Peyer's patch (tissue), 4 donors: ENCODE measurements around the gene L3MBTL3.

Source experiments
- POLR2A ChIP-seq, 2 donors: fragments of 450-650 bp; IDR thresholded peaks; one replicate each; pipeline ENCODE4 v1.5.1; 2017; ENCODE audit warnings: antibody characterized with exemption in 2 of 2, mild to moderate bottlenecking in 2 of 2, moderate library complexity in 2 of 2
- TF ChIP-seq, protein P1 (sequence below), 6 experiments: fragments of 450-650 bp in 4 of 6; fragments of 200-600 bp in 2 of 6; sonication (generic) in 1 of 6; IDR thresholded peaks; one replicate each; pipeline ENCODE4 v1.5.1; 2017 to 2019; ENCODE audit warnings: antibody characterized with exemption in 6 of 6, mild to moderate bottlenecking in 3 of 6, moderate library complexity in 1 of 6

DNA sequence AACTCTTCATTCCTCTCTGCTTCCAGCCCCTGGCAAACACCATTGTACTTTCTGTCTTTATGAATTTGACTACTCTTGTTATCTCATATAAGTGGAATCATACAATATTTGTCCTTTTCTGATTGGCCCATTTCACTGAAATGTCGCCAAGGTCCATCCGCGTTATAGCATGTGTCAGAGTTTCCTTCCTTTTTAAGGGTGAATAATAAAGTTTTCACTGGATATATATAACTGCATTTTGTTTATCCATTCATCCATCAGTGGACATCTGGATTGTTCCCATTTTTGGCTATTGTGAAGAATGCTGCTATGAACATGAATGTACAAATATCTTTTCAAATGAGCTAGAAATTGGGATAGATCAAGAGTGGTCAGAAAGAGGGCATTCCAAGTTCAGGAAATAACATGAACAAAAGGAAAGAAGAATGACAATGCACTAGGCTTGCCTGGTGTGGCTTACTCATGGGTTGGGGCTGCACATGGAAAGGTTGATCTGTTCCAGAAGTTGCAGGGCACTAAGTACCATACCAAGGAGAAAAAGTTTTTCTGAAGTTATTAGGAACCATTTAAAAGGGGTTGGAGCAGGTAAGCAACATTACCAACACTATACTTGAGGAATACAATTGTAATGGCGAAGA lies 10.0 kb upstream of the L3MBTL3 start:
- TF ChIP-seq POLR2A (IDR thresholded peaks at IDR 0.05), result no peak
- TF ChIP-seq, protein P1, sequence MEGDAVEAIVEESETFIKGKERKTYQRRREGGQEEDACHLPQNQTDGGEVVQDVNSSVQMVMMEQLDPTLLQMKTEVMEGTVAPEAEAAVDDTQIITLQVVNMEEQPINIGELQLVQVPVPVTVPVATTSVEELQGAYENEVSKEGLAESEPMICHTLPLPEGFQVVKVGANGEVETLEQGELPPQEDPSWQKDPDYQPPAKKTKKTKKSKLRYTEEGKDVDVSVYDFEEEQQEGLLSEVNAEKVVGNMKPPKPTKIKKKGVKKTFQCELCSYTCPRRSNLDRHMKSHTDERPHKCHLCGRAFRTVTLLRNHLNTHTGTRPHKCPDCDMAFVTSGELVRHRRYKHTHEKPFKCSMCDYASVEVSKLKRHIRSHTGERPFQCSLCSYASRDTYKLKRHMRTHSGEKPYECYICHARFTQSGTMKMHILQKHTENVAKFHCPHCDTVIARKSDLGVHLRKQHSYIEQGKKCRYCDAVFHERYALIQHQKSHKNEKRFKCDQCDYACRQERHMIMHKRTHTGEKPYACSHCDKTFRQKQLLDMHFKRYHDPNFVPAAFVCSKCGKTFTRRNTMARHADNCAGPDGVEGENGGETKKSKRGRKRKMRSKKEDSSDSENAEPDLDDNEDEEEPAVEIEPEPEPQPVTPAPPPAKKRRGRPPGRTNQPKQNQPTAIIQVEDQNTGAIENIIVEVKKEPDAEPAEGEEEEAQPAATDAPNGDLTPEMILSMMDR (IDR thresholded peaks at IDR 0.05), result no peak
